HCT116 (cell line): ENCODE measurements around the gene VAV2. TPM values are rescaled to one million over a fixed set of nuclear protein-coding genes. Genes with fewer than 3 reads are reported as not detected.

Experiments
- ATAC-seq: fragments of 200-7000 bp; cut with Tn5 transposase; 2 replicates; pipeline ENCODE4 v1.9.1; 2020; ENCODE audit warnings: mild to moderate bottlenecking, moderate library complexity
- BruUV-seq: library from RNA; stranded (reverse); fragments of 400-500 nt; replicated peaks from 2 replicates; lab custom pipeline; 2021; lab: Mats Ljungman, UMichigan
- CTCF ChIA-PET: fragments of 300-600 bp; sonication (Branson Sonifier 250); formaldehyde crosslinking; loops from one replicate; lab custom pipeline; 2021; ENCODE audit warnings: antibody characterized with exemption; lab: Charles Lee
- POLR2A ChIA-PET: fragments of 300-600, 350-600 bp; sonication (Branson Sonifier 250); formaldehyde crosslinking; loops from one replicate; lab custom pipeline; 2021; ENCODE audit warnings: antibody characterized with exemption; lab: Charles Lee
- RAD21 ChIA-PET, 2 experiments: fragments of 300-600 bp; sonication (Branson Sonifier 250); formaldehyde crosslinking; loops; one replicate each; lab custom pipeline; 2023; ENCODE audit warnings: low total read pairs in 2 of 2; ENCODE audit not compliant: uncharacterized antibody in 2 of 2, unreplicated experiment in 2 of 2, low non-redundant PET in 1 of 2; lab: Charles Lee
- DNase-seq: peaks from one replicate; pipeline ENCODE4 v3.0.0-alpha.2; 2010; ENCODE audit warnings: low read depth, low spot score
- H2AFZ ChIP-seq: fragments of 200-600 bp; shearing (Covaris generic), sonication (generic); 2 replicates; pipeline ENCODE4 v1.6.1; 2017; ENCODE audit warnings: low read depth, mixed run types, mixed read lengths, antibody characterized with exemption, low read length; ENCODE audit not compliant: poor library complexity, severe bottlenecking
- H3K27ac ChIP-seq: 2 replicates; pipeline ENCODE4 v1.5.1; 2012; ENCODE audit warnings: low read depth, low read length
- H3K27me3 ChIP-seq: fragments of 200-600 bp; sonication (generic); 2 replicates; pipeline ENCODE4 v1.6.1; 2016; ENCODE audit warnings: mixed run types, low read length, mixed read lengths; ENCODE audit not compliant: insufficient read depth
- H3K36me3 ChIP-seq, 2 experiments: fragments of 200-500 bp in 1 of 2; fragments of 200-600 bp in 1 of 2; sonication (Bioruptor generic) in 1 of 2; sonication (generic) in 1 of 2; 2 replicates each; pipeline versions ENCODE4 v1.5.1 to v1.6.1; 2014 to 2016; ENCODE audit warnings: low read length in 2 of 2, inconsistent platforms in 1 of 2, mixed read lengths in 1 of 2, mixed run types in 1 of 2; ENCODE audit not compliant: insufficient read depth in 2 of 2, control insufficient read depth in 1 of 2
- H3K4me1 ChIP-seq, 2 experiments: fragments of 200-600 bp in 1 of 2; sonication (generic) in 1 of 2; 2 replicates each; pipeline versions ENCODE4 v1.5.1 to v1.6.1; 2012 to 2017; ENCODE audit warnings: low read length in 2 of 2, inconsistent platforms in 1 of 2, mild to moderate bottlenecking in 1 of 2, mixed read lengths in 1 of 2, mixed run types in 1 of 2, moderate library complexity in 1 of 2; ENCODE audit not compliant: insufficient read depth in 2 of 2, control insufficient read depth in 1 of 2
- H3K4me2 ChIP-seq: fragments of 200-600 bp; sonication (generic); 2 replicates; pipeline ENCODE4 v1.6.1; 2017; ENCODE audit warnings: mixed run types, low read length, mixed read lengths
- H3K4me3 ChIP-seq, 2 experiments: fragments of 200-600 bp in 1 of 2; sonication (generic) in 1 of 2; replicated peaks in 1 of 2; 2 replicates each; pipeline ENCODE4 v1.5.1; 2011 to 2016; ENCODE audit warnings: low read length in 2 of 2, control low read depth in 1 of 2, low read depth in 1 of 2, mild to moderate bottlenecking in 1 of 2, mixed read lengths in 1 of 2, mixed run types in 1 of 2
- H3K79me2 ChIP-seq: fragments of 200-600 bp; sonication (generic); 2 replicates; pipeline ENCODE4 v1.6.1; 2017; ENCODE audit warnings: mild to moderate bottlenecking, mixed run types, low read length, moderate library complexity, mixed read lengths; ENCODE audit not compliant: insufficient read depth
- H3K9ac ChIP-seq: fragments of 200-600 bp; sonication (generic); 2 replicates; pipeline ENCODE4 v1.6.1; 2016; ENCODE audit warnings: low read length, mixed read lengths
- H3K9me2 ChIP-seq: fragments of 200-600 bp; sonication (generic), shearing (Covaris generic); 2 replicates; pipeline ENCODE4 v1.6.1; 2017; ENCODE audit warnings: mixed run types, mild to moderate bottlenecking, moderate library complexity; ENCODE audit not compliant: insufficient read depth
- H3K9me3 ChIP-seq, 2 experiments: fragments of 200-500 bp in 1 of 2; fragments of 200-600 bp in 1 of 2; sonication (Bioruptor generic) in 1 of 2; sonication (generic) in 1 of 2; 2 replicates each; pipeline ENCODE4 v1.6.1; 2014 to 2017; ENCODE audit warnings: low read length in 2 of 2, mixed read lengths in 2 of 2, inconsistent platforms in 1 of 2, low read depth in 1 of 2, mild to moderate bottlenecking in 1 of 2, mixed run types in 1 of 2, moderate library complexity in 1 of 2; ENCODE audit not compliant: control insufficient read depth in 1 of 2, insufficient read depth in 1 of 2
- H4K20me1 ChIP-seq: fragments of 200-600 bp; sonication (generic), shearing (Covaris generic); 2 replicates; pipeline ENCODE4 v1.6.1; 2017; ENCODE audit warnings: mixed run types, mild to moderate bottlenecking, moderate library complexity; ENCODE audit not compliant: insufficient read depth
- CBX3 ChIP-seq: IDR thresholded peaks from 2 replicates; pipeline ENCODE4 v1.6.1; 2012; ENCODE audit warnings: low read depth
- EGR1 ChIP-seq: IDR thresholded peaks from 2 replicates; pipeline ENCODE4 v1.6.1; 2012; ENCODE audit warnings: low read depth
- ELF1 ChIP-seq: IDR thresholded peaks from 2 replicates; pipeline ENCODE4 v1.6.1; 2012; ENCODE audit warnings: low read depth, borderline replicate concordance
- EZH2phosphoT487 ChIP-seq: fragments of 200-600 bp; IDR thresholded peaks from 2 replicates; pipeline ENCODE4 v1.6.1; 2018; ENCODE audit warnings: antibody characterized with exemption, borderline replicate concordance
- FOSL1 ChIP-seq: IDR thresholded peaks from 2 replicates; pipeline ENCODE4 v1.6.1; 2012; ENCODE audit warnings: low read depth
- JUND ChIP-seq: IDR thresholded peaks from 2 replicates; pipeline ENCODE4 v1.6.1; 2012
- MAX ChIP-seq: IDR thresholded peaks from 2 replicates; pipeline ENCODE4 v1.6.1; 2012
- POLR2AphosphoS5 ChIP-seq: IDR thresholded peaks from 2 replicates; pipeline ENCODE4 v1.6.1; 2011; ENCODE audit warnings: mild to moderate bottlenecking, low read depth, low read length, moderate library complexity
- SIN3A ChIP-seq: IDR thresholded peaks from 2 replicates; pipeline ENCODE4 v1.6.1; 2012; ENCODE audit warnings: low read depth
- SP1 ChIP-seq: IDR thresholded peaks from 2 replicates; pipeline ENCODE4 v1.6.1; 2012; ENCODE audit warnings: low read depth
- SRF ChIP-seq: IDR thresholded peaks from 2 replicates; pipeline ENCODE4 v1.6.1; 2012; ENCODE audit warnings: low read depth
- ZFX ChIP-seq: fragments of 450-650 bp; IDR thresholded peaks from 2 replicates; pipeline ENCODE4 v1.6.1; 2017
- ZNF274 ChIP-seq: fragments of 200-500 bp; sonication (Bioruptor generic); IDR thresholded peaks from 2 replicates; pipeline ENCODE4 v1.6.1; 2014; ENCODE audit warnings: mild to moderate bottlenecking, low read depth, low read length, inconsistent platforms
- intact Hi-C: fragments of 100-400 bp; cut with micrococcal nuclease; formaldehyde crosslinking; loops from 2 replicates; pipeline ENCODE4 v1.10.0; 2022
- total RNA-seq: library from RNA; stranded (reverse); gene quantifications from one replicate; pipeline ENCODE4 v1.2.1, GENCODE V29; 2021; ENCODE audit not compliant: unreplicated experiment
- TF ChIP-seq, protein P1 (sequence below): IDR thresholded peaks from 2 replicates; pipeline ENCODE4 v1.6.1; 2012
- TF ChIP-seq, protein P2 (sequence below): IDR thresholded peaks from 2 replicates; pipeline ENCODE4 v1.6.1; 2012; ENCODE audit warnings: low read depth
- TF ChIP-seq, protein P3 (sequence below): IDR thresholded peaks from 2 replicates; pipeline ENCODE4 v1.6.1; 2011; ENCODE audit warnings: mild to moderate bottlenecking, low read length, moderate library complexity; ENCODE audit not compliant: insufficient replicate concordance; ENCODE audit errors: extremely low read depth

Gene VAV2
- total RNA-seq, 1 experiment from 2014 or later = 33.2 TPM

DNA sequence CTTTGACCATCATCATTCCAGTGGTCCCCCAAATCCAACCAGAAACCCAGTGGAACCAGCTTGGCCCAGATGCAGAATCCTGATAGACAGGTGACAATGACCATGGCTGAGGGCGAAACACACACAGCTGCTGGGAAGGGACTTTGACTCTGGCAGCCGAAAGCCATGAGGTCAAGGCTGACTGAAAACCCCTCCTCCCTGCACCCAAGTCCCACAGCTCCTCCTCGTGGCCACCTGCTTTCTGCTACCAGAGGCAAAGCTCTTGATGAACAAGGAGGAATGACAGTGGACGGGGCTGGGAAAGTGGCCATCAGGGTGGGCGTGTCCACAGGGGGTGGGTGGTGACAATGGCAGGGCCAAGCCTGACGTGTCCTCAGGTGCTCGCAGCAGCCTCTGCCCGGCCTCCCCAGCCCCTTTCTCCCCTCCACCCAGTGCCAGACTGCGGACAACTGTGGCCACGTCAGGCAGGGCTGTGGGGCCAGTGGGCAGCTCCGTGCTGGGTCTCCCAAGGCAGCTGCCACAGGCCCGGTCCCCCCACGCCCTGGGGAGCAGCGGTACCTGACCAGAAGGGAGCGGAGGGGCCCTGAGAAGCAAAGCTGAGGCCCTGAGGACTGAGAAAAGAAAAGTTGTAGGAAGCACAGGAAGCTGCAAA lies 223.1 kb downstream of the VAV2 start:
- DNase-seq (no peak), ATAC-seq (no peak)
- intact Hi-C loops = no loop called here
- POLR2A ChIA-PET = no interaction called here
- no peak overlapping the region for H3K27ac ChIP-seq
- no peaks in the 10 kb centered on the region for H3K27me3 ChIP-seq
- H3K4me3 ChIP-seq = no peak overlapping the region
- H3K9me3 ChIP-seq = peaks cover 3 to 11% of the 10 kb centered on the region in 2 experiments; a peak in 2 of 4 replicates
- TF ChIP-seq EZH2phosphoT487 = no peak
- no peak for TF ChIP-seq POLR2AphosphoS5
- no peak for TF ChIP-seq SP1
- TF ChIP-seq ELF1 = no peak
- TF ChIP-seq, protein P1, sequence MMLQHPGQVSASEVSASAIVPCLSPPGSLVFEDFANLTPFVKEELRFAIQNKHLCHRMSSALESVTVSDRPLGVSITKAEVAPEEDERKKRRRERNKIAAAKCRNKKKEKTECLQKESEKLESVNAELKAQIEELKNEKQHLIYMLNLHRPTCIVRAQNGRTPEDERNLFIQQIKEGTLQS = no peak
- no peak for TF ChIP-seq JUND
- TF ChIP-seq, protein P2, sequence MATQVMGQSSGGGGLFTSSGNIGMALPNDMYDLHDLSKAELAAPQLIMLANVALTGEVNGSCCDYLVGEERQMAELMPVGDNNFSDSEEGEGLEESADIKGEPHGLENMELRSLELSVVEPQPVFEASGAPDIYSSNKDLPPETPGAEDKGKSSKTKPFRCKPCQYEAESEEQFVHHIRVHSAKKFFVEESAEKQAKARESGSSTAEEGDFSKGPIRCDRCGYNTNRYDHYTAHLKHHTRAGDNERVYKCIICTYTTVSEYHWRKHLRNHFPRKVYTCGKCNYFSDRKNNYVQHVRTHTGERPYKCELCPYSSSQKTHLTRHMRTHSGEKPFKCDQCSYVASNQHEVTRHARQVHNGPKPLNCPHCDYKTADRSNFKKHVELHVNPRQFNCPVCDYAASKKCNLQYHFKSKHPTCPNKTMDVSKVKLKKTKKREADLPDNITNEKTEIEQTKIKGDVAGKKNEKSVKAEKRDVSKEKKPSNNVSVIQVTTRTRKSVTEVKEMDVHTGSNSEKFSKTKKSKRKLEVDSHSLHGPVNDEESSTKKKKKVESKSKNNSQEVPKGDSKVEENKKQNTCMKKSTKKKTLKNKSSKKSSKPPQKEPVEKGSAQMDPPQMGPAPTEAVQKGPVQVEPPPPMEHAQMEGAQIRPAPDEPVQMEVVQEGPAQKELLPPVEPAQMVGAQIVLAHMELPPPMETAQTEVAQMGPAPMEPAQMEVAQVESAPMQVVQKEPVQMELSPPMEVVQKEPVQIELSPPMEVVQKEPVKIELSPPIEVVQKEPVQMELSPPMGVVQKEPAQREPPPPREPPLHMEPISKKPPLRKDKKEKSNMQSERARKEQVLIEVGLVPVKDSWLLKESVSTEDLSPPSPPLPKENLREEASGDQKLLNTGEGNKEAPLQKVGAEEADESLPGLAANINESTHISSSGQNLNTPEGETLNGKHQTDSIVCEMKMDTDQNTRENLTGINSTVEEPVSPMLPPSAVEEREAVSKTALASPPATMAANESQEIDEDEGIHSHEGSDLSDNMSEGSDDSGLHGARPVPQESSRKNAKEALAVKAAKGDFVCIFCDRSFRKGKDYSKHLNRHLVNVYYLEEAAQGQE = no peak
- no peak for TF ChIP-seq ZNF274
- no peak for TF ChIP-seq CBX3
- TF ChIP-seq ZFX = no peak
- TF ChIP-seq EGR1 = no peak
- TF ChIP-seq FOSL1 = no peak
- no peak for TF ChIP-seq MAX
- TF ChIP-seq SIN3A = no peak
- TF ChIP-seq, protein P3, sequence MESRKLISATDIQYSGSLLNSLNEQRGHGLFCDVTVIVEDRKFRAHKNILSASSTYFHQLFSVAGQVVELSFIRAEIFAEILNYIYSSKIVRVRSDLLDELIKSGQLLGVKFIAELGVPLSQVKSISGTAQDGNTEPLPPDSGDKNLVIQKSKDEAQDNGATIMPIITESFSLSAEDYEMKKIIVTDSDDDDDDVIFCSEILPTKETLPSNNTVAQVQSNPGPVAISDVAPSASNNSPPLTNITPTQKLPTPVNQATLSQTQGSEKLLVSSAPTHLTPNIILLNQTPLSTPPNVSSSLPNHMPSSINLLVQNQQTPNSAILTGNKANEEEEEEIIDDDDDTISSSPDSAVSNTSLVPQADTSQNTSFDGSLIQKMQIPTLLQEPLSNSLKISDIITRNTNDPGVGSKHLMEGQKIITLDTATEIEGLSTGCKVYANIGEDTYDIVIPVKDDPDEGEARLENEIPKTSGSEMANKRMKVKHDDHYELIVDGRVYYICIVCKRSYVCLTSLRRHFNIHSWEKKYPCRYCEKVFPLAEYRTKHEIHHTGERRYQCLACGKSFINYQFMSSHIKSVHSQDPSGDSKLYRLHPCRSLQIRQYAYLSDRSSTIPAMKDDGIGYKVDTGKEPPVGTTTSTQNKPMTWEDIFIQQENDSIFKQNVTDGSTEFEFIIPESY = no peak
- no peak for TF ChIP-seq SRF
- no peaks in the 10 kb centered on the region for H4K20me1 ChIP-seq
- H3K79me2 ChIP-seq = no peaks in the 10 kb centered on the region
- RAD21 ChIA-PET = interaction anchor here in 1 of 2 experiments (0.8 kb wide), 1 partner anchor 12 kb away, joined by 3 read pairs; no protein-coding TSS in a partner anchor
- no peak overlapping the region for H3K4me2 ChIP-seq
- no peak overlapping the region for H3K9ac ChIP-seq
- BruUV-seq = no TSS peak
- CTCF ChIA-PET = interaction anchor here (1.5 kb wide), 1 partner anchor 13 kb away, joined by 4 read pairs; no protein-coding TSS in a partner anchor
- no peaks in the 10 kb centered on the region for H3K4me1 ChIP-seq
- H3K9me2 ChIP-seq = no peaks in the 10 kb centered on the region
- H2AFZ ChIP-seq = no peak overlapping the region
- peaks cover 4 to 26% of the 10 kb centered on the region in 2 experiments; a peak in 3 of 4 replicates for H3K36me3 ChIP-seq
